A549 (cell line): ENCODE data around the gene RBBP8.

Experiments
- CTCF ChIP-seq: fragments of >200 bp; sonication (Bioruptor Twin); formaldehyde crosslinking; IDR thresholded peaks from 3 replicates; pipeline ENCODE4 v1.5.1; 2016
- EP300 ChIP-seq, 2 experiments: fragments of >200 bp; sonication (Bioruptor Twin); formaldehyde crosslinking; IDR thresholded peaks; 2 replicates in 1 of 2; 3 replicates in 1 of 2; pipeline ENCODE4 v1.6.1; 2016 to 2017
- POLR2A ChIP-seq: IDR thresholded peaks from 2 replicates; pipeline ENCODE4 v1.6.1; 2012; ENCODE audit warnings: mild to moderate bottlenecking, low read length
- RNF2 ChIP-seq: fragments of 200-600 bp; sonication (generic); IDR thresholded peaks from 2 replicates; pipeline ENCODE4 v1.6.1; 2016; ENCODE audit warnings: low read depth, mild to moderate bottlenecking, antibody characterized with exemption, moderate library complexity, borderline replicate concordance

- no peak for TF ChIP-seq EP300 (IDR thresholded peaks at IDR 0.05)
- TF ChIP-seq POLR2A: no peak
- no peak for TF ChIP-seq CTCF
- no peak for TF ChIP-seq RNF2
These were observed 66.1 kb downstream of the RBBP8 start for GRCh38 chr18:22999212-22999611.
